ENCODE data around the gene BRI3BP.

DNA sequence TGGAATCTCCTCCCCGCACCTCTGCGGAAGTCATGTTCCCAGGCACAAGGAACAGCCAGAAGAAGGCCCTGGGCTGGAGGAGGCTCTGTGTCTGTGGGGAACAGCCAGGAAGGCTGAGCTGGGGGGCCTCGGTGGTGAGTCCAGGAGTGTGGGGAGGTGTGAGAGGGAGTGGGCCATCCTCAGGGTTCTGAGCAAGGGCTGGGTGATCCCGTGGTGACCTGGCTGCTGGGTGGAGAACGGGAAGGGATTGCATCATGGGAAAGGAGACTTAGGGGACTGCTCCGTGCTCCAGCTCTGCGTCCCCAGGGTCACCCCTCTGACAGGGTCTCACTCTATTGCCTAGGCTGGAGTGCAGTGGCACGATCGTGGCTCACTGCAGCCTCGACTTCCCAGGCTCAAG is 85.6 kb downstream of the BRI3BP start:
- TF ChIP-seq POLR2A (IDR thresholded peaks at IDR 0.05): no peak
- TF ChIP-seq, protein P1, sequence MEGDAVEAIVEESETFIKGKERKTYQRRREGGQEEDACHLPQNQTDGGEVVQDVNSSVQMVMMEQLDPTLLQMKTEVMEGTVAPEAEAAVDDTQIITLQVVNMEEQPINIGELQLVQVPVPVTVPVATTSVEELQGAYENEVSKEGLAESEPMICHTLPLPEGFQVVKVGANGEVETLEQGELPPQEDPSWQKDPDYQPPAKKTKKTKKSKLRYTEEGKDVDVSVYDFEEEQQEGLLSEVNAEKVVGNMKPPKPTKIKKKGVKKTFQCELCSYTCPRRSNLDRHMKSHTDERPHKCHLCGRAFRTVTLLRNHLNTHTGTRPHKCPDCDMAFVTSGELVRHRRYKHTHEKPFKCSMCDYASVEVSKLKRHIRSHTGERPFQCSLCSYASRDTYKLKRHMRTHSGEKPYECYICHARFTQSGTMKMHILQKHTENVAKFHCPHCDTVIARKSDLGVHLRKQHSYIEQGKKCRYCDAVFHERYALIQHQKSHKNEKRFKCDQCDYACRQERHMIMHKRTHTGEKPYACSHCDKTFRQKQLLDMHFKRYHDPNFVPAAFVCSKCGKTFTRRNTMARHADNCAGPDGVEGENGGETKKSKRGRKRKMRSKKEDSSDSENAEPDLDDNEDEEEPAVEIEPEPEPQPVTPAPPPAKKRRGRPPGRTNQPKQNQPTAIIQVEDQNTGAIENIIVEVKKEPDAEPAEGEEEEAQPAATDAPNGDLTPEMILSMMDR (IDR thresholded peaks at IDR 0.05): no peak

All from body of pancreas (tissue), 4 donors.